ENCODE data around the gene BCL2L12.

DNA sequence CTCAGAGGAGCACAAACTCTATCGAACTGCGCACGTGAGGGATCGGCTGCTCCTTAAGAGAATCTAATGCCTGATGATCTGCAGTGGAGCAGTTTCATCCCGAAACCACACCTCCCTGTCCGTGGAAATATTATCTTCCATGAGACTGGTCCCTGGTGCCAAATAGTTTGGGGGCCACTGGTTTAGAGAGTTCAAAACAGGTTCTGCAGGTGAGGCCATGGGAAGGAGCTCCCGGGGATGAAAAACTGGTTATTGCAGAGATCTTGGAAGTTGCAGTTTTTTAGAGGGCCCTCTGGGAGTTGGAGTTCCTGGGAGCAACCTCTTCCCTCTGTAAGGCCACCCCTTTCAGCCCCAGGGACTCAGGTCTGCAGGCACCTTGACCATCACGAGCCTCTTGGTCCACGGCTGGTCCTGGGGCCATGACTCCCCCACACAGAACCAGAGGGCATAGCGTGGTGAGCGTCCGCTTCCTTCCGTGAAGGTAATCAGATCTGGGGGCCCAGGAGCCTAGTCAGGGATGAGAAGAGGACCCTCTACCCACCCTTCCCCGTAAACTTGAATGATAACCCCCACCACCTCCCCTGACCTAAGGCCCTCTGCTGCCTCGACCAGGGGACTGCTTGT lies 5.3 kb upstream of the BCL2L12 start:
- TF ChIP-seq, protein P1, sequence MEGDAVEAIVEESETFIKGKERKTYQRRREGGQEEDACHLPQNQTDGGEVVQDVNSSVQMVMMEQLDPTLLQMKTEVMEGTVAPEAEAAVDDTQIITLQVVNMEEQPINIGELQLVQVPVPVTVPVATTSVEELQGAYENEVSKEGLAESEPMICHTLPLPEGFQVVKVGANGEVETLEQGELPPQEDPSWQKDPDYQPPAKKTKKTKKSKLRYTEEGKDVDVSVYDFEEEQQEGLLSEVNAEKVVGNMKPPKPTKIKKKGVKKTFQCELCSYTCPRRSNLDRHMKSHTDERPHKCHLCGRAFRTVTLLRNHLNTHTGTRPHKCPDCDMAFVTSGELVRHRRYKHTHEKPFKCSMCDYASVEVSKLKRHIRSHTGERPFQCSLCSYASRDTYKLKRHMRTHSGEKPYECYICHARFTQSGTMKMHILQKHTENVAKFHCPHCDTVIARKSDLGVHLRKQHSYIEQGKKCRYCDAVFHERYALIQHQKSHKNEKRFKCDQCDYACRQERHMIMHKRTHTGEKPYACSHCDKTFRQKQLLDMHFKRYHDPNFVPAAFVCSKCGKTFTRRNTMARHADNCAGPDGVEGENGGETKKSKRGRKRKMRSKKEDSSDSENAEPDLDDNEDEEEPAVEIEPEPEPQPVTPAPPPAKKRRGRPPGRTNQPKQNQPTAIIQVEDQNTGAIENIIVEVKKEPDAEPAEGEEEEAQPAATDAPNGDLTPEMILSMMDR (IDR thresholded peaks at IDR 0.05; ENCODE audit: insufficient read depth, low read length, poor library complexity, severe bottlenecking): no peak
- no peak for TF ChIP-seq EZH2phosphoT487 (conservative IDR thresholded peaks at IDR 0.05; ENCODE audit: low read length)
